ENCODE measurements around the gene INTU.

INTU gene

GRCh38 chr4:127759228-127759820 is 126.6 kb downstream of the INTU start:
- no peak for DNase-seq

GRCh38 chr4:127759893-127760292 is 127.1 kb downstream of the INTU start:
- DNase-seq: no peak

GRCh38 chr4:127771535-127772275 is 138.9 kb downstream of the INTU start:
- no peak for DNase-seq

DNA sequence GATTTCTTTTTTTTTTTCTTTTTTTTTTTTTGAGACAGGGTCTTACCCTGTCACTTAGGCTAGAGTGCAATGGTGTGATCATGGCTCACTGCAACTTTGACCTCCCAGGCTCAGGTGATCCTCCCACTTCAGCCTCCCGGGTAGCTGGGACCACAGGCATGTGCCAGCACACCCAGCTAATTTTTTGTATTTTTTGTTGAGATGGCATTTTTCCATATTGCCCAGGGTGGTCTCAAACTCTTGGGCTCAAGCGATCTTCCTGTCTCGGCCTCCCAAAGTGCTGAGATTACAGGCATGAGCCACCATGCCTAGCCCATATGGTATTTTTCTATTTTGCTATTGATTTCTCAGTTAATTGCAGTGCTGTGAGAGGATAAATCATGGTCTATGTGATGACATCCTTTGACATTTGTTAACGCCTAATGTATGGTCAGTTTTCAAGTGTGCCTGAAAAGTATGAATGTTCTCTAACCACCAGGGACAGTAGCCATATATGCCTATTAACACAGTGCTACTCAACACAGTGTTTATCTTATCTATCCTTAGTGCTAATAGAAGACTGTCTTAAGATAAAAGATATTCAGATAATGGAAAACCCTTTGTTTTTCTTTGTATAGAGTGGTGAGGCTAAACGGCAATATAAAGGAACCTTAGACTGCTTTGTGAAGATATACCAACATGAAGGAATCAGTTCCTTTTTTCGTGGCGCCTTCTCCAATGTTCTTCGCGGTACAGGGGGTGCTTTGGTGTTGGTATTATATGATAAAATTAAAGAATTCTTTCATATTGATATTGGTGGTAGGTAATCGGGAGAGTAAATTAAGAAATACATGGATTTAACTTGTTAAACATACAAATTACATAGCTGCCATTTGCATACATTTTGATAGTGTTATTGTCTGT is 140.3 kb downstream of the INTU start:
- DNase-seq: no peak

DNA sequence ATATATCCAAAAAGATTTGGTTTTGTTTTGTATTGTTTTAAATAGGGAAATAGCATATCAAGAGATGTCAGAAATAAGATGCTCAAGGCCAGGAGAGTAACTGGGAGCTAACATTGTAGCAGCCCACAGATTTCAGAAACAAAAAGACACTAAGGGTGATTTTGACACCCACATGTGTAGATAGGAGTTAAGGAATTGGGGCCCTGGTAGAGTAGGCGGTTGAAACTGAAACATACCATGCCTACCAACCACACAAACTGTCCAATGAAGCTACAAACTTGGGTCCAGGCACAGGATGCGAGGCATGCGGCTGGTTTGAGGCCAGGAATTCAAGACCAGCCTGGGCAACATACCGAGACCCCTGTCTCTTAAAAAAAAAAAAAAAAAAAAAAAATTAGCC is 143.1 kb downstream of the INTU start:
- DNase-seq: peak in 1 of 2 donors; percentile 3

Measured in inflammatory macrophage treated with lipopolysaccharide for 1 hour (primary cell).